OCI-LY3 (cell line): Measurements from ENCODE around the gene FRMD4A.

Experiments
- EZH2phosphoT487 ChIP-seq: fragments of 200-600 bp; shearing (Covaris generic); IDR thresholded peaks from 2 replicates; pipeline ENCODE4 v1.6.1; 2018; ENCODE audit warnings: antibody characterized with exemption, mixed run types, low read depth
- TF ChIP-seq, protein P1 (sequence below): fragments of 200-600, 300-600 bp; sonication (generic); IDR thresholded peaks from 2 replicates; pipeline ENCODE4 v1.5.1; 2014; ENCODE audit warnings: antibody characterized with exemption, low read length, low read depth

DNA sequence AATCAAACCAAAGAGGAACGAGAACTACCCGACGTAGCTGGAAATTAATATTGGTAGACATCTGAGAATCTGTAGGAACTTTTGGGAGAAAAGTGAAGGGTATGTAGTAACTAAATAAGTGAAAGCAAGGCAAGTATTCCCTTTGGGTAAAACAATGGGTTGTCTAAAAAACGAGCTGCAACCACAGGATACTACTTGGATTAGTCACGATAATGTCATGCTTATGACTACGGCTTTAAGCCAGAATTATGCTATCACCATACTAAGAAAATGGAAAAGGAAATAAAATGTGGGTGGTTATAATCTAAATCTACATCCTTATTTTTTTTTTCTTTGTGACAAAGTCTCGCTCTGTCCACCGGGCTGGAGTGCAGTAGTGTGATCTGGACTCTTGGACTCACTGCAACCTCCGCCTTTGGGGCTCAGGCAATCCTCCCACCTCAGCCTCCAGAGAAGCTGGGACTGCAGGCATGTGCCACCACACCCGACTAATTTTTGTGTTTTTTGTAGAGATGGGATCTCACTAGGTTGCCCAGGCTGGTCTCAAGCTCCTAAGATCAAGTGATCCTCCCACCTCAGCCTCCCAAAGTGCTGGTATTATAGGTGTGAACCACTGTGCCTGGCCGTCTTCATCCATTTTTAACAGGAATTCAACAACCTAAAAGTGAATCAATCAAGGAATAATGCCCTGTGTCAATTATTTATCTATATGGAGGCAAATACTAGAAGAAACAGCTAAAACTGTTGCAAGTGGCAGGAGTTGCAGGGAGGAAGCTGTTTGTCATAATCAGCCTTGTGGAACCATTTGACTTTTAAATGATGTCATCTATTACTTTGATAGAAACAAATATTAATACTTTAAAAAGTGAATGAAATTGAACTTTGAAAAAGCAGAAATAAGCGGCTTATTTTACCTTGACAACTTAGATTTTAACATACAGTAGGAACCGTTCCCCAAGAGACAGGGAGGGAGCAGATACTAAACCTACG, 554.6 kb downstream of the FRMD4A start:
- TF ChIP-seq, protein P1, sequence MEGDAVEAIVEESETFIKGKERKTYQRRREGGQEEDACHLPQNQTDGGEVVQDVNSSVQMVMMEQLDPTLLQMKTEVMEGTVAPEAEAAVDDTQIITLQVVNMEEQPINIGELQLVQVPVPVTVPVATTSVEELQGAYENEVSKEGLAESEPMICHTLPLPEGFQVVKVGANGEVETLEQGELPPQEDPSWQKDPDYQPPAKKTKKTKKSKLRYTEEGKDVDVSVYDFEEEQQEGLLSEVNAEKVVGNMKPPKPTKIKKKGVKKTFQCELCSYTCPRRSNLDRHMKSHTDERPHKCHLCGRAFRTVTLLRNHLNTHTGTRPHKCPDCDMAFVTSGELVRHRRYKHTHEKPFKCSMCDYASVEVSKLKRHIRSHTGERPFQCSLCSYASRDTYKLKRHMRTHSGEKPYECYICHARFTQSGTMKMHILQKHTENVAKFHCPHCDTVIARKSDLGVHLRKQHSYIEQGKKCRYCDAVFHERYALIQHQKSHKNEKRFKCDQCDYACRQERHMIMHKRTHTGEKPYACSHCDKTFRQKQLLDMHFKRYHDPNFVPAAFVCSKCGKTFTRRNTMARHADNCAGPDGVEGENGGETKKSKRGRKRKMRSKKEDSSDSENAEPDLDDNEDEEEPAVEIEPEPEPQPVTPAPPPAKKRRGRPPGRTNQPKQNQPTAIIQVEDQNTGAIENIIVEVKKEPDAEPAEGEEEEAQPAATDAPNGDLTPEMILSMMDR = no peak
- TF ChIP-seq EZH2phosphoT487 = no peak
